H1 (cell line): ENCODE measurements around the gene CDKL1. TPM values are rescaled to one million over a fixed set of nuclear protein-coding genes. Genes with fewer than 3 reads are reported as not detected.

ENCODE experiments used
- CTCF ChIA-PET: fragments of 300-600 bp; sonication (Branson Sonifier 250); formaldehyde crosslinking; loops from one replicate; lab custom pipeline; 2021; ENCODE audit not compliant: partially characterized antibody; lab: Charles Lee
- POLR2A ChIA-PET: fragments of 300-600 bp; sonication (Branson Sonifier 250); formaldehyde crosslinking; loops from one replicate; lab custom pipeline; 2021; ENCODE audit warnings: inconsistent platforms; ENCODE audit not compliant: partially characterized antibody; lab: Charles Lee
- DNase-seq, 2 experiments: peaks; one replicate each; pipeline versions ENCODE4 v3.0.0 to v3.0.0-alpha.2; 2010 to 2022; ENCODE audit warnings: low spot score in 2 of 2, low read depth in 1 of 2, mixed read lengths in 1 of 2
- FAIRE-seq: peaks from 2 replicates; lab custom pipeline; 2011; peaks lifted over from hg19 to GRCh38; lab: Jason Lieb, UNC
- H2AFZ ChIP-seq: 2 replicates; pipeline ENCODE4 v1.8.1; 2012; ENCODE audit warnings: low read length, inconsistent platforms
- H2AK5ac ChIP-seq: 2 replicates; pipeline ENCODE4 v1.6.1; 2013; ENCODE audit warnings: low read depth, low read length
- H2BK120ac ChIP-seq: replicated peaks from 2 replicates; pipeline ENCODE3; 2013; ENCODE audit warnings: low read depth, low read length, inconsistent platforms
- H2BK12ac ChIP-seq: 2 replicates; pipeline ENCODE4 v1.6.1; 2013; ENCODE audit warnings: low read depth, low read length
- H2BK15ac ChIP-seq: 2 replicates; pipeline ENCODE4 v1.6.1; 2013; ENCODE audit warnings: low read length
- H2BK20ac ChIP-seq: 2 replicates; pipeline ENCODE4 v1.6.1; 2013; ENCODE audit warnings: low read length
- H2BK5ac ChIP-seq: 2 replicates; pipeline ENCODE4 v1.6.1; 2013; ENCODE audit warnings: low read depth, low read length
- H3K14ac ChIP-seq: 2 replicates; pipeline ENCODE4 v1.6.1; 2013; ENCODE audit warnings: inconsistent platforms; ENCODE audit not compliant: insufficient read length
- H3K18ac ChIP-seq: 2 replicates; pipeline ENCODE4 v1.6.1; 2013; ENCODE audit warnings: low read length; ENCODE audit errors: extremely low read depth
- H3K23ac ChIP-seq: 2 replicates; pipeline ENCODE4 v1.6.1; 2013; ENCODE audit warnings: inconsistent platforms; ENCODE audit not compliant: insufficient read length
- H3K23me2 ChIP-seq: 2 replicates; pipeline ENCODE4 v1.6.1; 2013; ENCODE audit warnings: low read depth, low read length
- H3K27ac ChIP-seq: 2 replicates; pipeline ENCODE4 v1.6.1; 2011; ENCODE audit warnings: low read depth, low read length, inconsistent platforms
- H3K27me3 ChIP-seq, 4 experiments: replicated peaks in 1 of 4; 1 replicate in 1 of 4; 2 replicates in 3 of 4; pipeline versions ENCODE4 v1.6.1 to v1.8.1; 2011 to 2013; ENCODE audit warnings: low read length in 3 of 4, mild to moderate bottlenecking in 3 of 4, inconsistent platforms in 2 of 4, mixed read lengths in 2 of 4, moderate library complexity in 1 of 4; ENCODE audit not compliant: control insufficient read depth in 3 of 4, insufficient read depth in 3 of 4; ENCODE audit errors: extremely low read depth in 1 of 4
- H3K36me3 ChIP-seq, 4 experiments: 2 replicates each; pipeline versions ENCODE4 v1.6.1 to v1.8.1; 2011 to 2013; ENCODE audit warnings: mild to moderate bottlenecking in 4 of 4, low read length in 3 of 4, moderate library complexity in 2 of 4, control low read depth in 1 of 4, inconsistent platforms in 1 of 4; ENCODE audit not compliant: insufficient read depth in 4 of 4, control insufficient read depth in 2 of 4
- H3K4ac ChIP-seq: replicated peaks from 2 replicates; pipeline ENCODE3; 2013; ENCODE audit warnings: low read length, low read depth, mixed read lengths, inconsistent platforms; ENCODE audit not compliant: insufficient read length
- H3K4me1 ChIP-seq, 4 experiments: replicated peaks in 1 of 4; 1 replicate in 1 of 4; 2 replicates in 3 of 4; pipeline versions ENCODE4 v1.6.1 to v1.8.1; 2011 to 2013; ENCODE audit warnings: low read length in 3 of 4, inconsistent platforms in 2 of 4, mixed read lengths in 1 of 4; ENCODE audit not compliant: insufficient read depth in 4 of 4, control insufficient read depth in 3 of 4
- H3K4me2 ChIP-seq, 2 experiments: 2 replicates each; pipeline versions ENCODE4 v1.6.1 to v1.8.1; 2011 to 2013; ENCODE audit warnings: low read depth in 2 of 2, low read length in 2 of 2, control low read depth in 1 of 2, inconsistent platforms in 1 of 2, mild to moderate bottlenecking in 1 of 2; ENCODE audit not compliant: insufficient read depth in 1 of 2
- H3K4me3 ChIP-seq, 4 experiments: fragments of 200-600, 300-600 bp in 1 of 4; sonication (generic), shearing (Covaris generic), sonication (Bioruptor Twin) in 1 of 4; 2 replicates each; pipeline versions ENCODE4 v1.5.1 to v1.8.1; 2011 to 2016; ENCODE audit warnings: low read length in 4 of 4, low read depth in 3 of 4, control low read depth in 2 of 4, inconsistent platforms in 2 of 4, mild to moderate bottlenecking in 2 of 4, mixed read lengths in 1 of 4, moderate library complexity in 1 of 4; ENCODE audit not compliant: insufficient read depth in 2 of 4; ENCODE audit errors: extremely low read depth in 1 of 4
- H3K56ac ChIP-seq: replicated peaks from 2 replicates; pipeline ENCODE3; 2013; ENCODE audit warnings: low read depth, mild to moderate bottlenecking, mixed read lengths, low read length, inconsistent platforms; ENCODE audit not compliant: insufficient read length
- H3K79me1 ChIP-seq: 2 replicates; pipeline ENCODE4 v1.6.1; 2013; ENCODE audit warnings: low read depth, low read length, control low read depth
- H3K79me2 ChIP-seq, 2 experiments: 2 replicates each; pipeline versions ENCODE4 v1.6.1 to v1.8.1; 2012 to 2013; ENCODE audit warnings: low read length in 2 of 2, mild to moderate bottlenecking in 2 of 2, inconsistent platforms in 1 of 2; ENCODE audit not compliant: insufficient read depth in 2 of 2, control insufficient read depth in 1 of 2
- H3K9ac ChIP-seq, 4 experiments: replicated peaks in 1 of 4; 1 replicate in 1 of 4; 2 replicates in 3 of 4; pipeline versions ENCODE4 v1.6.1 to v1.8.1; 2011 to 2013; ENCODE audit warnings: low read depth in 3 of 4, low read length in 3 of 4, control low read depth in 2 of 4, mild to moderate bottlenecking in 2 of 4, moderate library complexity in 2 of 4, inconsistent platforms in 1 of 4; ENCODE audit errors: extremely low read depth in 1 of 4
- H3K9me3 ChIP-seq, 2 experiments: 2 replicates each; pipeline versions ENCODE4 v1.6.1 to v1.8.1; 2012 to 2013; ENCODE audit warnings: mild to moderate bottlenecking in 2 of 2, moderate library complexity in 2 of 2, control low read depth in 1 of 2, inconsistent platforms in 1 of 2, low read depth in 1 of 2, low read length in 1 of 2, mixed read lengths in 1 of 2; ENCODE audit not compliant: insufficient read depth in 2 of 2
- H4K20me1 ChIP-seq, 2 experiments: replicated peaks in 1 of 2; 2 replicates each; pipeline versions ENCODE3 to v1.8.1; 2011 to 2013; ENCODE audit warnings: inconsistent platforms in 2 of 2, low read length in 2 of 2, mild to moderate bottlenecking in 1 of 2; ENCODE audit not compliant: insufficient read depth in 2 of 2, control insufficient read depth in 1 of 2
- H4K5ac ChIP-seq: 2 replicates; pipeline ENCODE4 v1.6.1; 2013; ENCODE audit warnings: low read length, low read depth, mixed read lengths, inconsistent platforms; ENCODE audit not compliant: insufficient read length
- H4K8ac ChIP-seq: 2 replicates; pipeline ENCODE4 v1.8.0; 2013; ENCODE audit warnings: mild to moderate bottlenecking, moderate library complexity, low read length, inconsistent platforms; ENCODE audit not compliant: insufficient read depth; ENCODE audit errors: extremely low read depth
- H4K91ac ChIP-seq: replicated peaks from 2 replicates; pipeline ENCODE3; 2013; ENCODE audit warnings: low read length, mixed read lengths, inconsistent platforms; ENCODE audit not compliant: insufficient read length
- CTBP2 ChIP-seq: IDR thresholded peaks from 2 replicates; pipeline ENCODE4 v1.7.0; 2011; ENCODE audit warnings: borderline replicate concordance, mild to moderate bottlenecking, moderate library complexity, mixed read lengths, low read length; ENCODE audit not compliant: insufficient read depth, insufficient read length
- EGR1 ChIP-seq: IDR thresholded peaks from 2 replicates; pipeline ENCODE4 v1.6.1; 2011; ENCODE audit warnings: low read depth, low read length, borderline replicate concordance
- GABPA ChIP-seq: IDR thresholded peaks from 2 replicates; pipeline ENCODE4 v1.6.1; 2011; ENCODE audit warnings: mild to moderate bottlenecking, low read length, moderate library complexity, borderline replicate concordance; ENCODE audit not compliant: insufficient read depth
- JUN ChIP-seq: IDR thresholded peaks from 2 replicates; pipeline ENCODE4 v1.6.1; 2011; ENCODE audit warnings: low read depth, mild to moderate bottlenecking, improper control_type of control experiment, low read length
- JUND ChIP-seq: IDR thresholded peaks from 2 replicates; pipeline ENCODE4 v1.6.1; 2011; ENCODE audit warnings: mild to moderate bottlenecking, improper control_type of control experiment, low read length
- NANOG ChIP-seq: IDR thresholded peaks from 2 replicates; pipeline ENCODE4 v1.6.1; 2011; ENCODE audit warnings: low read length, low read depth, mild to moderate bottlenecking, inconsistent platforms; ENCODE audit not compliant: insufficient read depth, poor library complexity, severe bottlenecking
- RAD21 ChIP-seq, 2 experiments: IDR thresholded peaks in 1 of 2; conservative IDR thresholded peaks in 1 of 2; 2 replicates each; pipeline ENCODE4 v1.6.1; 2011; ENCODE audit warnings: low read depth in 2 of 2, low read length in 2 of 2, improper control_type of control experiment in 1 of 2, inconsistent platforms in 1 of 2, mild to moderate bottlenecking in 1 of 2, moderate library complexity in 1 of 2
- RFX5 ChIP-seq: IDR thresholded peaks from 2 replicates; pipeline ENCODE4 v1.6.1; 2011; ENCODE audit warnings: low read depth, low read length, improper control_type of control experiment, borderline replicate concordance
- RNF2 ChIP-seq: fragments of 200-900, 300-1000 bp; sonication (generic); IDR thresholded peaks from 2 replicates; pipeline ENCODE4 v1.7.1; 2016; ENCODE audit warnings: borderline replicate concordance, low read depth, mild to moderate bottlenecking, antibody characterized with exemption, low read length; ENCODE audit not compliant: poor library complexity, severe bottlenecking; ENCODE audit errors: missing control alignments
- SIN3A ChIP-seq, 2 experiments: IDR thresholded peaks in 1 of 2; conservative IDR thresholded peaks in 1 of 2; 2 replicates each; pipeline ENCODE4 v1.6.1; 2011 to 2012; ENCODE audit warnings: low read length in 2 of 2, improper control_type of control experiment in 1 of 2, low read depth in 1 of 2, mild to moderate bottlenecking in 1 of 2
- SP1 ChIP-seq: IDR thresholded peaks from 2 replicates; pipeline ENCODE4 v1.6.1; 2011; ENCODE audit warnings: low read depth, low read length
- SP4 ChIP-seq: IDR thresholded peaks from 2 replicates; pipeline ENCODE4 v1.6.1; 2012; ENCODE audit warnings: low read length, inconsistent platforms
- SUZ12 ChIP-seq: fragments of 200-600 bp; sonication (generic); IDR thresholded peaks from 2 replicates; pipeline ENCODE4 v1.6.1; 2012; ENCODE audit warnings: mild to moderate bottlenecking, inconsistent platforms, low read length, moderate library complexity, mixed read lengths
- WGBS, 2 experiments: shearing (Covaris generic) in 1 of 2; methylation state at CpG; one replicate each; pipeline versions ENCODE4 v1.1.6 to v1.1.7; 2013 to 2015; ENCODE audit warnings: low lambda C conversion rate in 2 of 2, mixed read lengths in 2 of 2, inconsistent platforms in 1 of 2, low coverage in 1 of 2, missing lambda C conversion rate in 1 of 2; ENCODE audit not compliant: insufficient replicate concordance in 2 of 2, insufficient coverage in 1 of 2, insufficient read length in 1 of 2; ENCODE audit errors: extremely low coverage in 1 of 2, missing lambda C conversion rate in 1 of 2; 5-methylcytosine and 5-hydroxymethylcytosine counted together
- polyA plus RNA-seq, 7 experiments: library from polyadenylated mRNA; depleted of rRNA in 3 of 7; stranded (reverse) in 5 of 7; unstranded in 2 of 7; fragments of >200 nt in 5 of 7; fragments of 200-250 nt in 2 of 7; gene quantifications; 1 replicate in 5 of 7; 2 replicates in 1 of 7; 4 replicates in 1 of 7; pipeline versions ENCODE4 v1.2.1 to v1.2.3, GENCODE V29; 2011 to 2013; ENCODE audit warnings: missing spikeins in 2 of 7, mixed read lengths in 2 of 7
- total RNA-seq: library from RNA; stranded (reverse); fragmentation: NEBNext Ultra II Directional; extraction: Animal tissue kit (Norgen Biotek cat#: 25700); gene quantifications from 2 replicates; pipeline ENCODE4 v1.2.1, GENCODE V29; 2021

Gene CDKL1
- total and polyA plus RNA-seq, 2 of the 8 experiments (the other 6 are each of a cell fraction or from before 2014, with no cell fraction given): 1.2 to 2.2 TPM

GRCh38 chr14:50290306-50290705, 106.4 kb downstream of the CDKL1 start:
- no peak overlapping the region for H2BK12ac ChIP-seq
- no peaks in the 10 kb centered on the region for H3K79me2 ChIP-seq
- H3K56ac ChIP-seq: no peak overlapping the region
- H2AK5ac ChIP-seq: no peak overlapping the region
- no peak overlapping the region for H3K18ac ChIP-seq
- ChIA-PET POLR2A (no interaction called here), CTCF (interaction anchor here (0.6 to 1.3 kb wide), 4 partner anchors 10 to 487 kb away, joined by 3 read pairs; no protein-coding TSS in a partner anchor)
- no peak overlapping the region for H3K14ac ChIP-seq
- WGBS, 2 experiments: 91% methylated on average over 5 of the region's 5 CpGs; no CpG with 5 or more reads in 1 of the 2 experiments
- no peak overlapping the region for H2BK15ac ChIP-seq
- H2BK20ac ChIP-seq: no peak overlapping the region
- H2AFZ ChIP-seq: no peak overlapping the region
- H4K5ac ChIP-seq: no peak overlapping the region
- no peak overlapping the region for H2BK120ac ChIP-seq
- H3K27me3 ChIP-seq: no peaks in the 10 kb centered on the region
- no peaks in the 10 kb centered on the region for H3K4me1 ChIP-seq
- 0 out of 2 replicates have a peak, but pooled peaks cover 2% of the 10 kb centered on the region for H3K79me1 ChIP-seq
- FAIRE-seq (no peak), DNase-seq (no peak)
- H3K4me2 ChIP-seq: no peak overlapping the region
- H3K4ac ChIP-seq: no peak overlapping the region
- no peak overlapping the region for H3K4me3 ChIP-seq
- no peak overlapping the region for H4K8ac ChIP-seq
- H3K23ac ChIP-seq: no peak overlapping the region
- no peak overlapping the region for H3K27ac ChIP-seq
- H3K36me3 ChIP-seq: peaks cover 0 to 17% (median 5%) of the 10 kb centered on the region in 4 experiments; a peak in 5 of 8 replicates
- H3K9ac ChIP-seq: no peak overlapping the region
- no peaks in the 10 kb centered on the region for H3K23me2 ChIP-seq
- no peak overlapping the region for H4K91ac ChIP-seq
- no peak overlapping the region for H2BK5ac ChIP-seq
- H3K9me3 ChIP-seq: no peaks in the 10 kb centered on the region
- peaks cover 0 to 2% of the 10 kb centered on the region in 2 experiments for H4K20me1 ChIP-seq
- TF ChIP-seq SUZ12 (no peak), RAD21 (IDR thresholded peaks at IDR 0.05 in 1 of 2, conservative IDR thresholded peaks at IDR 0.05 in 1 of 2; ENCODE audit: low read depth in 2 of 2, low read length in 2 of 2) (no peak), RNF2 (no peak), NANOG (no peak), EGR1 (no peak), JUND (no peak), JUN (no peak), RFX5 (no peak), CTBP2 (no peak), GABPA (no peak), SIN3A (conservative IDR thresholded peaks at IDR 0.05 in 1 of 2, IDR thresholded peaks at IDR 0.05 in 1 of 2; ENCODE audit: low read depth in 1 of 2, low read length in 2 of 2) (no peak), SP1 (no peak), SP4 (no peak)
